Kidney capillary endothelial cell (primary cell): Measurements from ENCODE around the gene UBA5.
A peak's percentile ranks its signal among the peaks of the same experiment; 100 is the strongest.
"Not testable (repeated sequence)": the region's sequence is repeated elsewhere in the genome, so short reads cannot be mapped to it uniquely, and the experiment has no call there.

Source experiments
- DNase-seq: peaks from one replicate; pipeline ENCODE4 v3.0.0-alpha.2; 2018; ENCODE audit warnings: low spot score

UBA5 gene

GRCh38 chr3:132660052-132660810, at the start of gene UBA5:
TSS of gene UBA5 (plus strand) at chr3:132660329. CDS start at chr3:132660538, 209 bp downstream.
- DNase-seq = peak; percentile 57

GRCh38 chr3:132615301-132615700, 44.8 kb upstream of the UBA5 start:
- DNase-seq = not testable (repeated sequence)

- DNase-seq = no peak
These were observed 44.2 kb upstream of the UBA5 start for GRCh38 chr3:132615881-132616280.

DNA sequence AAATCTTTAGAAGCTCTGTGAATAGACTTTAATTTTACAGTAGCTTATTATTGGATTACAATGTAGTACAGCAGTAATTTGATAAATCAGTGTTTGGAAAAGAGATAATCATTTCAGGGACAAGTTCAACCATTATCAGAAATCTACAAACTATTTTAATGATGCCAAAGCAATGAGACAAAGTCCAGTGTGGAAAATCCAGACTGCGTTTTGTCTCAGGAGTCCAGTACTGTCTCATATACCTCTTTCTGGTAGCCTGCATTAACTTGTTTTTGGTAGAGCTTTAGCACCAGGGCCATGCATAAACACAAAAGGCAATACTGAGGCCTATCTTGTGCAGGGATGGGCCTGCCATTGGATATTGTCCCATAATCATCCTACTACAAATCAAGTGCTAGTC, 43.3 kb upstream of the UBA5 start:
- DNase-seq = no peak

GRCh38 chr3:132622148-132622547, 38.0 kb upstream of the UBA5 start:
- DNase-seq = peak; percentile 56

GRCh38 chr3:132622761-132623160, 37.4 kb upstream of the UBA5 start:
- DNase-seq = peak; percentile 60

GRCh38 chr3:132623646-132624045, 36.5 kb upstream of the UBA5 start:
- no peak for DNase-seq

DNA sequence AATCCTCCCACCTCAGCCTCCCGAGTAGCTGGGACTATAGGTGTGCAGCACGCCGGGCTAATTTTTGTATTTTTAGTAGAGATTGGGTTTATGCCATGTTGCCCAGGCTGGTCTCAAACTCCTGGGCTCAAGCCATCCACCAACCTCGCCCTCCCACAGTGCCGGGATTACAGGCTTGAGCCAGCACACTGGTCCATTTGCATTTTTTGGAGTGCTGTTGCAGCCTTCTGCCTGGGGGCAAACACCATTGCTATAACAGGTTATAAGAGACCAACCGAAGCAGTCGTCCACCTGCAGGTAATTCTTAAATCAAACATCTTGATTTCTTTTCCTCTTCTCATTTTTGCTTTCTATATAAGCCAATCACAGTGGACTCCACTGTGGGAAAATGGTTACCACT, 35.3 kb upstream of the UBA5 start:
- DNase-seq = no peak

- DNase-seq = no peak
These were observed 34.5 kb upstream of the UBA5 start for GRCh38 chr3:132625613-132626012.

DNA sequence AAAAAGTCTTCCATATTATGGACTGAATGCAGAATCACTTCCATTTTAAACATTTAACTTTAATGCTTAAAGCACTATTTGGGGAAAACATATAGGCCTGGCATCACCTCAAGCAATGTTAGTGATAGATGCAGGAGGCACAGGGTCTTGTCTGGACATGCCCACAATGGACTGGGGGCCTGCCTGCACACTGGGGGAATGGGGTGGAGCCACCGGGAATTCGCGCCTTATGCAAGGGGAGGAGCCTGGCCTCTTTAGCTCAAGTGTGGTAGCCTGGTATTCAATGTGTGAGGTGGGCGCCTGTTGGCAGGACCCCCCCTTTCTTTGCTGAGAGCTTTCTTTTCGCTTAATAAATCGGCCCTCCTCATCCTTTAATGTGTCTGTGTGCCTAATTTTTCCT, 33.2 kb upstream of the UBA5 start:
- DNase-seq = no peak

GRCh38 chr3:132628157-132628556, 32.0 kb upstream of the UBA5 start:
- DNase-seq = no peak

DNA sequence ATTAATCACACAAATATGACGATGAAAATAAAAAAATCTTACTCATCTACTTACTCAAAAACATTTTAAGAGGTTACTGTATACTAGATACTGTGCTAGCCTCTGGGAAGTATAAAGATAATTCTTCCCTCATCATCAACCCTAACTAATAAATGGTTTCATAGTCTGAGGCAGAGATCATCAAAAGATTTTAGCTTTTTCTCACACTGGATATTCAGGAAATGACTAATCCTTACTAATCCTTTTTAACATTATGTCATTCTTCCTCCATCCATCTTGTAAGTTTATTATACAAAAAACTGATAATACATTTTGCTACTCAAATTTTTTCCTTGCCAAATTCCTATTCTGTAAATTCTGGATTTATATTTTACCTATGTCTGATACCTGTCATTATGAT, 30.2 kb upstream of the UBA5 start:
- DNase-seq = peak; percentile 77

DNA sequence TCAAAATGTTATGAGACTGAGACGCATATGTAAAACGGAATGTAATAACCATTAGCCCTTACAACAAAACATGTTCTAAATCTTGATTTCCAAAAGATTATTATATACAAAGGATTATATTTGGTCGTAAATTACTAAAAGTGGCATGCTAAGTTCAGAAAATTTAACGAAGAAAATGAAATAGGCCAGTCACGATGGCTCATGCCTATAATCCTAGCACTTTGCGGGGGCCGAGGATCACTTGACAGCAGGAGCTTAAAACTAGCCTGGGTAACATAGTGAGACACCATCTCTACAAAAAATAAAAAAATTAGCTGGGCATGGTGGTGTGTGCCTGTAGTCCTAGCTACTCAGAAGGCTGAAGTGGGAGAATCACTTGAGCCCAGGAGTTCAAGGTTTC, 29.5 kb upstream of the UBA5 start:
- DNase-seq = no peak

DNA sequence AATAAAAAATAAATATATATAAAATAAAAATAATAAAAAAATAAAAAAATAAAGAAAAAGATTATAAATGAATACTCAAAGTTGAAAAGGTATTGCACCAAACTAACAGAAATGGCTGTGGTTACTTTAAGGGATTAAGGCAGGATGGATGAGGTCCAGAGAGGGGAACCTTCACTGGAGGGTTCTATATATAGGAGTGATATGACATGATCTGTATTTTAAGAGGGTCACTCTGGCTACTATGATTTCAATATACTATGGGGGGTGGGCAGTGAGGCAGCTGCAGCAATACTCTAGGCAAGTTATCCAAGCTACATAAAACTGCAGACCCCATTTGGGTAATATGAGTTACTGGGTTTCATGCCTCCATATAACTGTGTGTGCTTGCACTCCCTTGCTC, 25.1 kb upstream of the UBA5 start:
- no peak for DNase-seq

DNA sequence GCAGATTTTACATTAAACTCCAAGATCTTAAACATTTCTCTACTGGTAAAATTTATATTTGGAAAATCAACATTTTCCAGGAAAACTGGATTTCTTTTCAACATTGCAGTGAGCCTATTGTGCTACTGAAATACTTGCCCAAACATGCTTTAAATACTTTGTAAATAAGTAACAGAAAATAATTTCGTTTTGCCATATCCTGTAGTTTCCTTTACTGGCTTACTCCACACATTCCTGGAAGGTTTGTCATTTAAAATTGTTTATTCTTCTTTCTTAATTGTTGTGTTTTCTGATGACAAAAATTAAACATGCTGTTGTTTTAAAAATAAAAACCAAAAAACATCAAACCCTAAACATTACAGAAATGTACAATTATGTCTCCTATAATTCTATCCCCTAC, 22.5 kb upstream of the UBA5 start:
- peak; percentile 66 for DNase-seq

- DNase-seq = no peak
These were observed 21.4 kb upstream of the UBA5 start for GRCh38 chr3:132638706-132639105.

DNA sequence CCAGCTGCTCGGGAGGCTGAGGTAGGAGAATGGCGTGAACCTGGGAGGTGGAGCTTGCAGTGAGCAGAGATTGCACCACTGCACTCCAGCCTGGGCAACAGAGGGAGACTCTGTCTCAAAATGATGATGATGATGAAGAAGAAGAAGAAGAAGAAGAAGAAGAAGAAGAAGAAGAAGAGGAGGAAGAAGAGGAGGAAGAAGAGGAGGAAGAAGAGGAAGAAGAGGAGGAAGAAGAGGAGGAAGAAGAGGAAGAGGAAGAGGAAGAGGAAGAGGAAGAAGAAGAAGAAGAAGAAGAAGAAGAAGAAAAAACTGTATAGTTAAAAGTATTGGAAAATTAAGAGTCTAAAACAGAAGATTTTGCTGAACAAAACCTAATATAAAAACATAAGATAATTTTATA, 18.7 kb upstream of the UBA5 start:
- not testable (repeated sequence) for DNase-seq

DNA sequence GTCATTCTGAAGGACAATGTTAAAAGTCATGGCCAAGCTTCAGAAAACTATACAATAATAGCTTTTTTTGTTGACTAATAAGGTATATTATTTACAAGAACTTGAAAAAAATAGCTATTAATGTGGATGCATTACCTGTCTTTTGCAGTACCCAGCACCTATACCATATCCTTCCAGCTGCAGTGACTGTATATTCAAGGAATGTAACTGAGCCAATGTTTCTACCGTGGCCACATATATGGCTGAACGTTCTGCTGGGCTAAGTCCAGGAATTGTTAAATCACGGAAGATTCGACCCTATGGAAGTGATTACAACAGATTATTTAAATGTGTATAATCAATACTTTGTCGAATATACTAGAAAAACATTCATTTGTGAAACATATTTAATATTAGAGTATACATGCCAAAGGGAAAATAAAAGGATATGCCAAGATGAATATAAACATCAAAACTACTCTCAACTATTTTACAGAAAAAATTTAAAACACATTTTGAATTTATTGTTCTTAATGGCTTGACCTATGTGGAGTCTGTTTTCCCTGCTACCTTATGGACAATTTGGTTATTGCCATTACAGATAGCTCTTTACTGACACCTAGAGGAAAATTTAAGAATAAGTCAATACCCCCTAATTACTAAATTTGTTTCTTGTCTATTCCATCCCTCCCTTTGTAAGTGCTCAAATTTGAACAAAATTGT, 18.1 kb upstream of the UBA5 start:
- peak; percentile 77 for DNase-seq

DNA sequence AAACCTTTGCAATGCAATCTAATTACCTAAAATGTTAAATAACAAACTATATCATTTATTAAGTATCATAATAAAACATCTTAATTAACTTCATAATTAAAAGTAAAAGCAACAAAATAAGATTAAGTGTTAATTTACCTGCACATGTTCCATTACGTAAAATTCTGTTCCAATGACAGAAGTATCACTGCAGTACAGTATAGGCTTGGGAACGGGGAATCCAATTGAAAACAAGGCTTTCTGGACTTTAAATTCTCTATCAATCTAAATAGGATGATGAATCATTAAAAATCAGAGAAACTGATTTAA, 17.6 kb upstream of the UBA5 start:
- DNase-seq = no peak

DNA sequence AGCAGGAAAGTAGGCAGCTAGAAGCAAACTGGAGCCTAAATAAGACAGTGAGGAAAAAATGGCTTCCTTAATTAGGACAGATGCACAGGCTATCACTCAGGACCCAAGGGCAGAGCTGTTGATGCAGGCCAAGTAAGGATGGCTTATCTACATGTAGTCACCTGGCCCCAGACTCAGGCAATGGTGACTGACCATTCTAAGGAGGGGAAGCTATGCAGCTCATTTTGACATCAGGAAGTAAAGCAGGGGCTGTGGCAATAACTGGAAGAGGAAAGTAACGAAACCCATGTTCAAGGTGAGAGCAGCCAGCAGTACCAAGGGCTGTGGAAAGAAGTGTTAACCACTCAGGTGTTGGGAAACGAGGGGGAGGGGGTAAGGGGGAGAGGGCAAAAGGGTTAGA, 16.8 kb upstream of the UBA5 start:
- DNase-seq = no peak

DNA sequence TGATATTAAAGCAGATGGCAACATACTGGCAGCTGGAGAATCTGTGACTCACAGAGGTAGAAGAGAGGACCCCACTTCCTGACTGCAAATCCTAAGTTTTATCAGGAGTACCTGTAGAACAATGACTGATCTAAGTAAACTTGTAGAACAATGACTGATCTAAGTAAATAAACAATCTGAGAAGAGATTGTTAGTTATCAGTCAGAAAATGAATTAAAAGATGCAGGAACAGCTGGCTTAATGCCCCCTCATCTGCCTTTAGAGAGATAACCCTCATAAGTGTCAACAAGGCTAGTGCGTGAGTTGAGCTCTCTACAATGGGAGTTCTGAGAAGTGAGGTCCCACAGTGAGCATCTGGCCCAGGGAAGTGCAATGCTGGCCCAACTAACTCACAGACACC, 15.1 kb upstream of the UBA5 start:
- DNase-seq = no peak

DNA sequence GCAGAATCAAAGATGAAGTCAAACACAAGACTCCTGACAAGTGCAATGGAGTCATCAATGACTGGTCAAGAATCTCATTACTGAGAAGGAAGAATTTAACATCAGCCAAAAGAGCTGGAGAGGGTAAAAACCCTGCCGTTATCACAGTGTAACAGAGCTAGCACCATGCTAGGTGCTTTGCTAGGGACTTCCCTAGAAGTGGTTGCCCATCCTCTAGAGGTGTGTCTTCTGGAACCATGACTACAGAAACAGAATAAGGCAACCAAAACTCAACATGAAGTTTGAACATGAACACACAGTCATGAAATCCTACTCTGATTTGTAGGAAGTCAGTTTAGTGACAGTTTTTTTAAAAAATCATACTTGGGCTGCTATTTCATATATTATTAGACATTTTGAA, 10.0 kb upstream of the UBA5 start:
- DNase-seq = no peak

DNA sequence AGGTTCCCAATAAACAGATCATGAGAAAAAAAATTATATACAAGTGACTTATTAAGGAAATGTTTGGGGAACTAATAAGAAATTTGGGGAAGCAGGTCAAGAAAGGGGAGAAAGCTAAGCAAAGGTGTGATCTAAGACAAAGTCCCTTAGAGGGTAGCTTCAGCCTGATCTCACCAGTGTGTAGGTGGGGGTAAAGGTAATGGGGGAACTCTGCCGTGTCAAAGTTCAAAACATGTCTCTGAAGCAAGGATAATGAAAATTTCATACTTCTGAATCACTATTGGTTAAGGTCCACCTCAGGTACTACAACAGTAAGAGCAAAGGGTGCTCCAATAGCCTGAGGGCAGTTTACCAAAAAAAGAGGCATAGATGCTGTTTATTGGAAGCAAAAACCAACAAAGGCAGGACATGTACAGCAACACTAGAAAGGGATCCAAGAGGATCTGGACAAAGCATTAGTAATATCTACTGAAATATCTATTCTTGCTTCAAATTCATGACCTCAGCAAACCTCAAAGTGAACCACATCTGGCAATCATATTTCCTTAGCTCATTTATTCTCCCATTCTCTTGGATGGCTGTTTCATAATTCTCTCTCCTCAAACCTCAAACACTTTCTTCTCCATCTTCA, 7.4 kb upstream of the UBA5 start:
- DNase-seq = no peak

DNA sequence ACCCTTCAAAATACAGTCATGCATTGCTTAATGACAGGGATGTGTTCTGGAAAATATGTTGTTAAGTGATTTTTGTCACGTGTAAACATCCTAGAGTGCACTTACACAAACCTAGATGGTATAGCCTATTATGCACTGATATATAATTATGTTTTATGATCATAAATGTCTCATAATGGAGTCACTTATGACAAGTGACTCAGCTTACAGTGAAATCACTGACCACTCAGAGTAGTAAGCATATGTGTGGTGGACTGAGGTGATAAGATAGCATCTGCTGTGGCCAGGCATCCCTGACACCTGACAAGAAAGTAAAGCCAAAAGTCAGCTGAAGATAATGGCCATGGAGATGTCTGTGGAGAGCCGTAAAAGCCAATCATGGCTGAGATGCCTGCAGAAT, 5.9 kb upstream of the UBA5 start:
- no peak for DNase-seq
